ENCODE measurements around the gene EOMES.

DNA sequence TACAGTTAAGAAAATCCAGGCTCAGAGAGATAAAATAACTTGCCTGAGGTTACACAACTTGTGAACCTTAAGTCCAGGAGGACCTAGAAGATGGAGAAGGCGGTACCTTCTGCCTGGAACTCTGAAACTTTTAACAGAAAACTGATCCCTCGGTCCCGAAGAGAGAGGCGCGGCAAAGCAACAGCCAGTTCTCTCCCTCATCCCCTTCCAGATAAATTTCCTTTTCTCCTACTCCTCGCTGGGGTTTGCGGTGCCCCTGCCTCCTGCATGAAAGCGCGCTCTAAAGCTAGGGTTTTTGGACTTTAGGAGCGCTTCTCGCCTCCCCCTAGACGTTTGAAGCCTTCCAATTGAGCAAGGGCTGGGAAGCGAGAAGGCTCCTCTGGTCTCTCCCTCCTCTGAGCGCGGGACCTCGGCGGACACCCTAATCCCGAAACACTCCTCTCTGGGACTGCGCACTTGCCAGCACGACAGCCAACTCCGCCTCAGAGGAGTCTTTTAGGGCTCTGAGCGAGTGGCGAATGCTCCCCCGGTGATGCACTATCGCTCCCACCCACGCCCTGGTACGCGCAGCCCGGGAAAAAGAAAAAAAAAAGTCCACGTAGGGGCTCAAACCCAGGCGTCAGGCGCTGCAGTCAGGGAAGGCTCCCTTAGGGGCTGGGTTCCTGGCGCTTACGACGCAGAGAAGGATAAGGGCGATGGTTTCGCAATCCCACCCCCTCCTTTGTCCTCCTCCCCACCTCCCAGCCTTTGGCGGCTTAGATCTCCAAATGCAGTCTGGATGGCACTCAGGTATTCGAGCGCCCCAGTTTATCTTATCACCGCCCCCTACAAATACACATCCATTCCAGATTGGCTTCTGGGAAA lies 7.9 kb upstream of the EOMES start:
- TF ChIP-seq, protein P1, sequence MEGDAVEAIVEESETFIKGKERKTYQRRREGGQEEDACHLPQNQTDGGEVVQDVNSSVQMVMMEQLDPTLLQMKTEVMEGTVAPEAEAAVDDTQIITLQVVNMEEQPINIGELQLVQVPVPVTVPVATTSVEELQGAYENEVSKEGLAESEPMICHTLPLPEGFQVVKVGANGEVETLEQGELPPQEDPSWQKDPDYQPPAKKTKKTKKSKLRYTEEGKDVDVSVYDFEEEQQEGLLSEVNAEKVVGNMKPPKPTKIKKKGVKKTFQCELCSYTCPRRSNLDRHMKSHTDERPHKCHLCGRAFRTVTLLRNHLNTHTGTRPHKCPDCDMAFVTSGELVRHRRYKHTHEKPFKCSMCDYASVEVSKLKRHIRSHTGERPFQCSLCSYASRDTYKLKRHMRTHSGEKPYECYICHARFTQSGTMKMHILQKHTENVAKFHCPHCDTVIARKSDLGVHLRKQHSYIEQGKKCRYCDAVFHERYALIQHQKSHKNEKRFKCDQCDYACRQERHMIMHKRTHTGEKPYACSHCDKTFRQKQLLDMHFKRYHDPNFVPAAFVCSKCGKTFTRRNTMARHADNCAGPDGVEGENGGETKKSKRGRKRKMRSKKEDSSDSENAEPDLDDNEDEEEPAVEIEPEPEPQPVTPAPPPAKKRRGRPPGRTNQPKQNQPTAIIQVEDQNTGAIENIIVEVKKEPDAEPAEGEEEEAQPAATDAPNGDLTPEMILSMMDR (IDR thresholded peaks at IDR 0.05; ENCODE audit: low read depth, low read length, poor library complexity, severe bottlenecking), result no peak
- TF ChIP-seq EZH2phosphoT487 (IDR thresholded peaks at IDR 0.05; ENCODE audit: borderline replicate concordance, low read length), result no peak

Measured in DOHH2 (cell line).